HG02973 (cell line): ENCODE measurements around the gene FOXI2.

Source experiments
- ATAC-seq: cut with Tn5 transposase; IDR thresholded peaks from one replicate; pipeline ENCODE4 v1.9.1; 2021; ENCODE audit warnings: moderate library complexity; ENCODE audit not compliant: unreplicated experiment

FOXI2 gene

DNA sequence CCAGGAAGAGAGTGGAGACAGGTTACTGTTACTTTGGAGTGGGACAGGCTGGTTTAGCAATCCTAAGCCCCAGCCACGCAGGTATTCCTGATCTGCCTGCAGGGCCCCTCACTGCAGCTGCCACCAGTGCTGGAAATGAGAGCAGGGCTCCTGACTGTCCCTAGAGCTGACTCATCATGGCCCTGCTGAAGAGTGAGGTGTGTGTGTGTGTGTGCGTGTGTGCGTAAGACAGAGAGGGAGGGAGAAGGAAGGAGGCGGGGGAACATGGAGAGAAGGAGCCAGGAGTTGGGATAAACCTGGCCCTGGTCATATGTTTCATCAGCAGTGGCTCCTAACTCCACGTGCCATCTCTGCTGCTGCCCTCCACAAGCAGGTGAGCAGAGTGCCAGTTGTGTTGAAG is 3.6 kb downstream of the FOXI2 start:
- no peak for ATAC-seq

DNA sequence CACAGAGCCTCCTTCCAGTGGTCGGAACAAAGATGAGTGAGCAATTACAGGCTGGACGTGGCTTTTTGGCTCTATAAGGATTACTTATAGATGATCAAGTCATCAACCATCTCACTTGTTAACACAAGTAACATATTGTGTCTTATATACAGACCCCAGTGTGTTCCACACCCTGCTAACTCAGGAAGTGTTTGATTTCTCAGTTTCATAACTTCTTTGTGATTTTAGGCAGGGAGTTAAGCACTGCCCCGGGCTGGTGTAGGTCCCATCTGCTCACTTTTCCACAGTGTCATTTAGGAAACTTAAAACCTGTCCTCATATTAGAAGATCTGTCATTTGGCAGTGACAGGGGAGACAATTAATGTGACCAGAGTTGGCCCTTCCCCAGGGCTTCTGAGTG is 6.2 kb downstream of the FOXI2 start:
- no peak for ATAC-seq

DNA sequence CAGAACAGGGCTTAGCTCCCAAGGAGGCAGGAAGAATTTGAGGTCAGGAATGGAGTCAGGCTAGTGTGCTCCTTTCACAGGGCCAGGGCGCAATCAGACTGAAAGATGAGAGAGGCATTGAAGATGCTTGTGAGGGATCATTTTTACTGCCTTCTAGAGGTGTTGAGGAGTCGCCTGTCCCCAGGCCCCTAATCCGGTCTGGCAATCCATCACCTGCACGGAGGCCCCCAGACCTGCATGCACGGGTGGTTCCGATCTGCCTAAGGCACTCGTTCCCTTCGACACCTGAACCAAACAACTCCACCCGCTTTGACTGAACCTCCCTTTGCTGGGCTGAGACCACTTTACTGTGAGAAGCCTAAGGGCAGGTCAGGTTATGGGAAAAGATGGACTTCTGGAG is 8.0 kb downstream of the FOXI2 start:
- no peak for ATAC-seq

DNA sequence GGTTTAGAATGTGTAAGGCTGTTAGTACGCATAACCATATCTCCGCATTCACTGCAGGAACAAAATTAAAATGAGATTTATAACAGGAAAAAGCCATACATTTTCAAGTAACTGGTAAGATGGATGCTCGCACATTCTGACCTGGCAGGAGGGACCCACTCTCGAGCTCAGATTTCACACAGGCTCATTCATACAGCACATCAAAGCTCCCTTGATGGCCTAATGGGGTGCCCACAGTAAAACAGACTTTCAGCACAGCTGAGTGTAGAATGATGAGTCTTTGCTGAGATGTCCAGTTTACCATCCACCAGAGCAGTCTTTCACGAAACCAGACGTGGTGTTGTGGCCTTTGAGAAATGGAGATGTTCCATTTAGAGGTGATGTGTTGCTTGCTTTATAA is 8.9 kb downstream of the FOXI2 start:
- no peak for ATAC-seq

DNA sequence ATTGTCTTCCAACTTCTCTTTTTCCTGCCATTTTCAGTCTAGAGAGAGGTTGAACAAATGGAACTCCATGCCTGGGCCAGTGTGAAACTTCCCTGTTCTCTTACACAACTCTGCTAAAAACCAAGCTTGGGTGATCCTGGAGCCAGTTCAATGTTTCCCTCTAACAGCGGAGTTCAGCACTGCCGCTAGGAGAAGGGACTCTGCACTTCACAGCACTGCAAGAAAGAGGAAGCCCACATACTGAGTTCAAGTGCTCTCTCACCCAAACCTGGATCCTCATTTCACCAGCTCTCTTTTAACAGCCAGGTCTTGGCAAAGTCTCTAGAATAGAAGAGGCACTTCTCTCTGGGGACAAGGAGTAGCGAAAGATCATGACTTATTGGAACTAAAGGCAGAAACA is 18.8 kb downstream of the FOXI2 start:
- ATAC-seq = no peak

DNA sequence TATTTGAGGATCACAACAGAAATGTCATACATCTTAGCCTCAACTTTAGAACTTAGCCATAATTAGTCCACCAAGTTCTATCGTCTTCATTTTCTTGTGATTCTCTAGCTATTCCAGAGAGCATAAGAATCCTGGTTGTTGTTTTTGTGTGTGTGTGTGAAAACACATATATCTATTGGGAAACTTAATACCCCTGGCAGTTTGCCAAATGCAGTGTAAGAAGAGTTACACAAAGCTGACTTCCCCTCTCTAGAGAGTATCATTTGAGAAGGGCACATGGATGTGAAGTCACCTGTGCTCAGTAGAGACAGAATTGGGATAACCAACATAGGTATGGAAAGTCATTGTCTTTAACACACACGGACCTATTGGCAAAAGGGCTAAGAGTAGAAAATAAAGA is 19.3 kb downstream of the FOXI2 start:
- ATAC-seq = no peak

DNA sequence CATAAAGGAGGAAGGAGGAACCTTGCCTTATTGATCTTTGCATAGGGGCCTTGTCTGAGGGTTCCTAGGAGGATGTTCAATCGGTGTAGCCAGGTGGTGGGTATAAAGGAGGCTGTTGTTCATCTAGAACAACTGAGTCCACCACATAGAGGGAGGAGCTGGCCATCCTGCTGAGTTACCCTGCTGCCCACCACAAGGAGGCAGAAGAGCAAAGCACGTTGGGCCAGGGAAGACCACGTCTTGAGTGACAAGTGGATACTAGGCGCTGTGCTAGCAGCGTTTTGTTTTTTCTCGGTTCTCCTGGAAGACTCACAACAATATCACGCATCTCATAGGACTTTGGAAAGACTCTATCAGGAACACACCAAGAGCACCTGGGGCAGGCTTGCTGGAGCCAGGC is 20.0 kb downstream of the FOXI2 start:
- ATAC-seq = no peak

DNA sequence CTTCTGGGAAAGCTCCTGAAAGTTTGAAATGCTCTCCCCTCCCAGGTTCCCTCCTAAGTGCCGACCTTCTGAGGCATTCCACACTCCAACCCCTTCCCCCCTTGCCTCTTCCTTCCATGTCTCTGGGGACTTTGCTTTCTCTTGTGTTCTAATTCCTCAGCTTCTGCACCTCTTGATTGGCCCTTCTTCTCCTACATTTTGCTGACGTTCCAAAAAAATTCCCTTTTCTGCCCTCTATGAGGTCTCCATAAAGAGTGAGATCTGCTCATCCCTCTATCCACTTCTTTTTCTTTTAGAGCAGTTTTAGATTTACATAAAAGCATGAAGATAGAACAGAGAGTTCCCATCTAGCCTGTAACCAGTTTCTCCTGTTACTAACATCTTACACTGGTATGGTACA is 22.3 kb downstream of the FOXI2 start:
- ATAC-seq = no peak

DNA sequence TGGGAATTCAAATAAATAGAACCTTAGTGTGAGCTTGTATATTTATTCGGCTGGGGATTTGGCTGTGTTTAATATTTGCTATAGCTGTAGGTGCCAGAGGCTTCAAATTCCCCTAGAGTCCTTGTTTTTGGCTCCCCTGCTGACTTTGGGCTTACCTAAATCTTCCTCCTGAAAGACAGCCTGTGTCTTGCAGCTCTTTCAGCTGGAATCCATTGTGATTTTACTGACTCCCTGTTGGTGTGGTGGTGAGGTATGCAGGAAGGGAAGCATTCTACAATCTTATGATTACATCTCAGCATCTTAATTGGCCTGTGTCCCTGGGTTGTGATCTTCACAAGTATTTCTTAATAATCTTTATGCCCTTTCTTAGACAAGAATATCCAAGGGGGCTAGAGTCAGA is 25.9 kb downstream of the FOXI2 start:
- ATAC-seq = no peak

DNA sequence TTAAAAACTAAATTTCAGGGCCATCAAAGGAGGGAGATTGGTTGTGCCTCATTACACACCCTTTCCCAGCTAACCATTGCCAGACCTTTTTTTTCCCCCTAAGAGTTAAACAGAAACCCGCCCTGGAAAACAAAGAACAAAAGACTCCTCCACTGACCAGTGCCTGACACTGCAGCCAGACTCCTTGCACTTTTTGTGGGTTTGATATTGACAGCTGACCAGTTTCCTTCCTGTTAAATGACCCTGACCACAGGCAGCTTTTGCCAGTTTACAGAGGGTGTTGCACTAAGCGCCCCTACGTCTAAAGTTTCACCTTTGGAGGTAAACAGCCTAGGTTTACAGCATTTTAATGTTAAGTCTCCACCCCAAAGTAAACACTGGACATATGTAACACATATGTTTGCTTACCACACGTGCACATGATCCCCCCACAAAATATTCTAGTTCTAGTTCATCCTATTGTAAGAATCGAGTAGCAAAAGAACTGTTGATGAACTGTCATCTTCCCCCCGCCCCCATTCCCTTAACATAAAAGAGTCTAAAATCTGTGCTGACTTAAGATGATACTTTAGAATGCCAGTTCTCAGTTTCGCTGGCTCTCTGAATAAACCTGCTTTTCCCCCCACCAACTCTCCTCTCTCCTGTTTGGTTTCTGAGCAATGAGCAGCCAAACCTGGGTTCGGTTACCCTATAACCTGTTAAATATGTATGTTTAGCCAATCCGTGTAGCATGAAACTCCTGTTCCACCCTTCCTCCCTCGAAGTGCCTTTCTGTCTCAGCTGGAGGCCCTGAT is 38.0 kb downstream of the FOXI2 start:
- no peak for ATAC-seq

DNA sequence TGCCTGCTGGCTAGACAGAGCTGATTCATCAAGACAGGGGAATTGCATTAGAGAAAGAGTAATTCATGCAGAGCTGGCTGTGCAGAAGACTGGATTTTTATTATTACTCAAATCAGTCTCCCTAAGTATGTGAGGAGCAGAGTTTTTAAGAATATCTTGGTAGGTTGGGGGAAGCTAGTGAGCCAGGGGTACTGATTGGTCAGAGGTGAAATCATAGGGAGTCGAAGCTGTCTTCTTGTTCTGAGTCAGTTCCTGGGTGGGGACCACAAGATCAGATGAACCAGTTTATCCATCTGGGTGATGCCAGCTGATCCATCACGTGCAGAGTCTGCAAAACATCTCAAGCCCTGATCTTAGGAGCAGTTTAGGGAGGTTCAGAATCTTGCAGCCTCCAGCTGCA is 39.8 kb downstream of the FOXI2 start:
- ATAC-seq = no peak

DNA sequence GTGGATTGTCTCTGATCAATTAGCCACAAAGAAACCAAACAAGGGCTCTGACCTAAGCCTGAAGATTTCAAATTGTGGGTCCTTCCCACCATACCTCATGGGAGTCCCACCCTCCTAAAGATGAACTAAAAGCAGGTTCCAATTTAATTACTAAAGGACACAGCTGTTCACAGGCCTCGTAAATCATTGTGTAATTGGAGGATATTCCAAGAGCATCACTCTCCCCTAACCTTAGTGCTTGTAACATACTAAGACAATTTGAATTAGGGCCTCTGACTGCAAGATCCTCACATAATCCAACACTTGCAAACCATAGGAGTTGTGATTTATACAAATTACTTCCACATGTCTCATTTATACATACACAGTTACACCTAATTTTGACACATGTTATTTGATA is 44.4 kb downstream of the FOXI2 start:
- ATAC-seq = no peak

DNA sequence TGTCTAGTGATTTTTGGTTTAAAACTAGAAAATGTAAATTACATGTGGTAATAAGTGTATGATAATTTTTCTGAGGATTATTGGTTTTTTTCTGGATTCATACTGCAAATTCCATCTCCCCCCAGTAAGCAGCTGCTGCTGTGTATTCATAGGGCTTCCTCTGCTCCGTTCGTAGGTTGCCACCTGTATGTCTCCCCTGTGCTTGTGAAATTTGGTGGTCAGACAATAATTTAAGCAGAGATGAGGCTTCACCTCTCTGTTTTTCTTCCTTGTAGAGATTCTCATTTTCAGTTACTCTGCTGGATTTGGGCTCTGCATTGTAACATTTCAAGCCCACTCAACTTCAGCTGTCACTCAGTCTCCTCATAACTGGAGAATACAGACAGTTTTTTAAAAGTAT is 50.9 kb downstream of the FOXI2 start:
- ATAC-seq = no peak

DNA sequence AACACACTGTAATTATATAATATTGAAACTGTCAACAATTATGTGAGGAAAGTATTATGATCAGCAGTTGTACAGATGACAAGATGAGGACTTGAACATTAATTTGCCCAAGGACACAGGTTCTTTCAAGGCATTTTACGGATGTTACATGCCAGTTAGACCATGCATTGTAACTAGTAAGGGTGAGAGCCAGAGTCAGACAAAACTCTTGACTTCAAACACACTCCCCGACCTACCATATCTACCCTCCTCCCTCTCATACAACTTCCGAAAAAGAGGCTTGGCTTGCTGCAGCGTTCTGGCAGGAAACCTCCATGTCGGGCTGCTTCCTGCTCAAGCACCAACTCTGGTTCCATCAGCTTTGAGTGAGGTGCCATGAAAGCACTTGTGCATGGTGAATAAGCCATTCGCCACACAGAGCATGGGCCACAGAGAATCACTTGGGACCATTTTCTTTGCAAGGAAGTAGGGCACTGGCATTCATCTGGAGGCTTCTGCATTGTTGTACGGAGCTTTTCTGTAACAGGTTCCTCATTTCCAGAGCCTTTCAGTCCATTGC is 53.2 kb downstream of the FOXI2 start:
- ATAC-seq = no peak
